ENCODE measurements around the gene UPK3BL1. TPM values are rescaled to one million over a fixed set of nuclear protein-coding genes. Genes with fewer than 3 reads are reported as not detected.
"Not testable (repeated sequence)": the region's sequence is repeated elsewhere in the genome, so short reads cannot be mapped to it uniquely, and the experiment has no call there.

The UPK3BL1 gene

DNA sequence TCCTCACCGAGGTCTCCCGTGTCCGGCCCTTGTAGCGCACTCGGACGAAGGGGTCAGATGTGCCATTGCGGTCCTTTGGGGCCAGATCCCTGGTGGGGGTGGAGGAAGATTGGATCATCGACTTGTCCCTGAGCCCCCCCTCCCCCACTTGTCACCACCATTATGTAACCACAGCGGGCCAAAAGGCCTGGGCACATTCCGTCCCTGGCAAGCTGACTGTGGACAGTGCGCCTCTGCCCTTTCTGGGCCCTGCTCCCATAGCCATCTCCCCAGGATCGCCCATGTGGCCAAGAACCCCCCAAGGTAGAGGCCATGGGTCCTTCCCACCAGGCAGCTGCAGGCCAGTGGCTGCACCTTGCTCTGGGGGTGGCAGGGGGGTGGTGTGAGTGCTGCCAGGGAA, 40.3 kb downstream of the UPK3BL1 start:
- not testable (repeated sequence) for H3K4me3 ChIP-seq (ENCODE audit: low read length); H3K4me1 ChIP-seq (ENCODE audit: control insufficient read depth, insufficient read depth, low read length); H3K27me3 ChIP-seq (ENCODE audit: control insufficient read depth, insufficient read depth, low read length); H3K9me3 ChIP-seq (replicated peaks; ENCODE audit: low read length); H3K4me2 ChIP-seq (ENCODE audit: low read length); H3K9ac ChIP-seq (ENCODE audit: low read depth, low read length); H3K36me3 ChIP-seq (ENCODE audit: insufficient read depth, low read length)

- not testable (repeated sequence) for H3K27me3 ChIP-seq (ENCODE audit: control insufficient read depth, insufficient read depth, low read length); H3K4me1 ChIP-seq (ENCODE audit: control insufficient read depth, insufficient read depth, low read length); H3K36me3 ChIP-seq (ENCODE audit: insufficient read depth, low read length); H3K9ac ChIP-seq (ENCODE audit: low read depth, low read length); H3K4me3 ChIP-seq (ENCODE audit: low read length); H3K9me3 ChIP-seq (replicated peaks; ENCODE audit: low read length); H3K4me2 ChIP-seq (ENCODE audit: low read length)
Measured at GRCh38 chr7:102599699-102600098, 42.9 kb downstream of the UPK3BL1 start.

DNA sequence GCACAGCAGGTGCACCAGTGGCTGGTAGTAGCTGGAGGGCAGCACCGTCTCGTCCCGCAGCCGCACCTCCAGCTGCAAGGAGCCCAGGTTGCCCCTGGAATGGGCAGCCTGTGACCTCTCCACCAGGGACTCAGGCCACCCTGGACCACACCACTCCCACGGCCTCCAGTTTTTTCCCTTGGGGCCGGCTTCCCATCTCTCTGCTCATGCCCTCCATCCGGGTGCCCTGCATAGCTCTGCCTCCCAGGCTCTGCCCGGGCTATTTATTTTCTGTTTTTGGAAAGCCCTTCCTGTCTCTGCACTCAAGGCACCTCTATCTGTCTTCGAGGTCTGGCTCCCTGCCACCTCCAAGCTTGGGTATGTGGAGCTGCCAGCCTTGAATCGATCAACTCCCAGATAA, 46.6 kb downstream of the UPK3BL1 start:
- not testable (repeated sequence) for H3K9ac ChIP-seq (ENCODE audit: low read depth, low read length); H3K27me3 ChIP-seq (ENCODE audit: control insufficient read depth, insufficient read depth, low read length); H3K4me2 ChIP-seq (ENCODE audit: low read length); H3K36me3 ChIP-seq (ENCODE audit: insufficient read depth, low read length); H3K4me3 ChIP-seq (ENCODE audit: low read length); H3K4me1 ChIP-seq (ENCODE audit: control insufficient read depth, insufficient read depth, low read length); H3K9me3 ChIP-seq (replicated peaks; ENCODE audit: low read length)

DNA sequence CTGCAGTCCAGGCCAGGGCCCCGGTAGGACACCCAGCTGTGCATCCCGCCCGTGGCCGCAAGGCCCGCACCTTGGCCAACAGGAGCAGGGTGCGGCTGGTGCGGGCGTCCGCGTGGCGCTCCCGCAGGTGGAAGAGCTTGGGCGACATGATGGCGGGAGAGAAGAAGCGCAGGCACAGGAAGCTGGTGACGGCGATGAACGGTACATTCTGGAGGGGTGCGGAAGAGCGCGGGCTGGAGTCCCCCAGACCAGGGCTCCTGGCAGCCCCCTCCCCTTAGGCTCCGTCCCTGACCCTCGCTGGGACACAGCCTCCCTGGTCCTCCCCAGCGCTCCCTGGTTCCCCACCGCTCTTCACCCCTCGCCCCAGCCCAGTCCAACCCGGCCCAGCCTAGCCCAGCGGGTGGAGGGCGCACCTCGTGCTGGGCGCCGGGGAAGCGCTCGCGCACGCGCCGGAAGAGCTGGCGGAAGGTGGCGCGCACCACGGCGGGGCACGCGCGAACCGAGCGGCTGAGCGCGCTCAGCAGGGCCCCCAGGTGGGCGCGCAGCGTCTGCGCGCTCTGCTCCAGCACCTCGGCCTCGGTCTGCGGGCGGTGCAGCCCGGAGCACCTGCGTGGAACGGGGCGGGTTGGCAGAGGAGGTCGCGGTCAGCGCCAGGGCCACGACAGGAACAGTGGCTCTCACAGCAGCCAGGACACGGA, 48.8 kb downstream of the UPK3BL1 start:
- not testable (repeated sequence) for H3K36me3 ChIP-seq (ENCODE audit: insufficient read depth, low read length); H3K4me3 ChIP-seq (ENCODE audit: low read length); H3K4me1 ChIP-seq (ENCODE audit: control insufficient read depth, insufficient read depth, low read length); H3K9me3 ChIP-seq (replicated peaks; ENCODE audit: low read length); H3K9ac ChIP-seq (ENCODE audit: low read depth, low read length); H3K4me2 ChIP-seq (ENCODE audit: low read length); H3K27me3 ChIP-seq (ENCODE audit: control insufficient read depth, insufficient read depth, low read length)

DNA sequence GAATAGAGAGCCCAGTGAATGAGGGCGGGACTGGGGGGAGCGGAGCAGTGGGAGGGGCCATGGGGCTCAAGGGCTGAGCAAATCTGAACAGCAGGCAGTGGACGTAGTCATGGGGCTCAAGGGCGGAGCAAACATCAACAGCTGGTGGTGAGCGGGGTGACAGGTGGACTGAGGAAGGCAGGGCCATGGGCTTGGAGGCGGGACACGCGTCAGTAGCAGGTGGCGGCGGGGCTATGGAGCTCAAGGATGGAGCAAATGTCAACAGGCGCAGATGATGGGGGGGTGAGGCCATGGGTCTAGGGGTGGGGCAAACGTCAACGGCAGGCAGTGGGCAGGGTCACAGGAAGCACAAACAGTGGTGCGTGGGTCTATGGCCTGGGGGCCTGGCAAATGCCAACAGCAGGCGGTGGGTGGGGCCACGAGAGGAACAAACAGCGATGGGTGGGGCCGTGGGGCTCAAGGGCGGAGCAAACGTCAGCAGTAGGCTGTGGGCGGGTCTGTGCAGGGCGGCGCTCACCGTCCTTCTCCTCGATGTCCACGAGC, 50.0 kb downstream of the UPK3BL1 start:
- H3K36me3 ChIP-seq (ENCODE audit: insufficient read depth, low read length); H3K4me3 ChIP-seq (ENCODE audit: low read length); H3K9me3 ChIP-seq (replicated peaks; ENCODE audit: low read length); H3K9ac ChIP-seq (ENCODE audit: low read depth, low read length); H3K27me3 ChIP-seq (ENCODE audit: control insufficient read depth, insufficient read depth, low read length); H3K4me1 ChIP-seq (ENCODE audit: control insufficient read depth, insufficient read depth, low read length); H3K4me2 ChIP-seq (ENCODE audit: low read length): not testable (repeated sequence)

- H3K4me3 ChIP-seq (ENCODE audit: low read length); H3K4me1 ChIP-seq (ENCODE audit: control insufficient read depth, insufficient read depth, low read length); H3K9me3 ChIP-seq (replicated peaks; ENCODE audit: low read length); H3K27me3 ChIP-seq (ENCODE audit: control insufficient read depth, insufficient read depth, low read length); H3K9ac ChIP-seq (ENCODE audit: low read depth, low read length); H3K36me3 ChIP-seq (ENCODE audit: insufficient read depth, low read length); H3K4me2 ChIP-seq (ENCODE audit: low read length): not testable (repeated sequence)
Measured at GRCh38 chr7:102589857-102590256, 52.7 kb downstream of the UPK3BL1 start.

Small RNA genes within 50 kb of the gene (small RNA-seq; reads per million reads assigned to genes)
- gene AC105052.3 (not detected), gene UPK3BL1 (not detected)

All from skeletal muscle satellite cell (primary cell).